ENCODE data around the gene C3orf38.
"Not testable (repeated sequence)": the region's sequence is repeated elsewhere in the genome, so short reads cannot be mapped to it uniquely, and the experiment has no call there.

C3orf38 gene

GRCh38 chr3:88149509-88150362 is at the start of gene C3orf38:
C3orf38 (plus strand) TSS chr3:88149959; CDS start chr3:88150053, 94 bp downstream.
- peak; percentile 93 for DNase-seq

DNA sequence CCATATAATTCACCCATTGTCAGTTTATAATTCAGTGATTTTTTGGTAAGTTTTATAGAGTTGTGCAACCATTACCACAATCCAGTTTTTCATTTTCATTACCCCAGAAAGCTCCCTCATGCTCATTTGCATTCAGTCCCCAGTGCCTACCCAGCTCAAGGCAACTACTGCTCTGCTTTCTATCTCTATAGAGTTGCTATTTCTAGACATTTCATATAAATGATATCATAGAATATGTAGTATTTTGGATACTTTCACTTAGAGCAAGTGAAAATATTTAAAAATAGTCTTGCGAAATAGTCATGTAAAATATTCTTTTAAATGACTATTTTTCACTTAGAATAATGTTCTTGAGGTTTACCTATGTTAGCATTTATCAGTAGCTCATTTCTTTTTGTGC is 48.6 kb upstream of the C3orf38 start:
- no peak for DNase-seq

- no peak for DNase-seq
These were observed 44.4 kb upstream of the C3orf38 start for GRCh38 chr3:88105325-88105724.

DNA sequence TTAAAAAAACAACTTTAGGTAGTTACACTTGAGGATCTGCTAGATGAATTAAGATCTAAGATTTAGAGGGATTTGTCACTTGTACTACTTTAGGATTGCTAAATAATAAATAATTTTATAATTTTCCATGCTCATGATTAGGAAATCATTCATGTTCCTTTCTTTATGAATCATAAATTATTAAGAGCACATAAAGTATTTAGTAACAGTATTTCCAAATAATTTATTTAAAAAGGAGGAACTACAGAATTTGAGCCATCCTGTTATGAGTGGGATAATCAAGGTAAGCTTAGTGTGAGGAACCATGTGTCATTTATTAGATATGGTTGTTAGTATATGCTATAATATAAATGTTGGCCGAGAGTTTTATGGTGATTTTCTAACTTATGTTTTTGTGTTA is 37.5 kb upstream of the C3orf38 start:
- no peak for DNase-seq

GRCh38 chr3:88113311-88114162 is 36.2 kb upstream of the C3orf38 start:
- peak; percentile 80 for DNase-seq

DNA sequence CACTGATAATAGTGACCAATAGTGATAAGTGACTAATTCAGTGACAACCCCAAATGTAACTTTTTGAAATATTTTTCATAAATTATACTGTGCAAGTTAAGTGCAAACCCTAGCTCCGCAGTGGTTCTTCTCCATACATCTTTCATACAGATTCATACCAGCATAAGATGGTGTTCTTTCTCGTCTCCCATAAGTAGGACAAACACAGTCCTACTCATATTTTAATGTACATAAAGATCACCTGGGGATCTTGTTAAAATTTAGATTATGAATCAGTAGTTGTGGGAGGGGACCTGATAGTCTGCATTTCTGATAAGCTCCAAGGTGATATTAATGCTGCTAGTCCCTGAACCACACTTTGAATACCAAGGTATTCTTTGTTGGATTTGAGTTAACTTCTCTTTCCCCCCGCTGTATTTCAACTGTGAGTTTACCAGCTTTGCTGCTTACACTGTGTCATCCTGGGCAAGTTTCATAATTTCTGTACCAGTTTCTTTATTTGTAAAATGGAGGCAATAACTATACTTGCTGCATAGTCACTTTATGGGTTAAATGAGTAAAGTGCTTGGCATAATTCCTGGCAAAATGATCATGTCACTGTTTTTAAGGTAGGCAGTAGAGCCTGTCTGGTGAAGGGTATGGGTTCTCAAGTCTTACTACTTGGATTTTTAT is 34.7 kb upstream of the C3orf38 start:
- DNase-seq = no peak

- DNase-seq = no peak
These were observed 32.1 kb upstream of the C3orf38 start for GRCh38 chr3:88117683-88118082.

DNA sequence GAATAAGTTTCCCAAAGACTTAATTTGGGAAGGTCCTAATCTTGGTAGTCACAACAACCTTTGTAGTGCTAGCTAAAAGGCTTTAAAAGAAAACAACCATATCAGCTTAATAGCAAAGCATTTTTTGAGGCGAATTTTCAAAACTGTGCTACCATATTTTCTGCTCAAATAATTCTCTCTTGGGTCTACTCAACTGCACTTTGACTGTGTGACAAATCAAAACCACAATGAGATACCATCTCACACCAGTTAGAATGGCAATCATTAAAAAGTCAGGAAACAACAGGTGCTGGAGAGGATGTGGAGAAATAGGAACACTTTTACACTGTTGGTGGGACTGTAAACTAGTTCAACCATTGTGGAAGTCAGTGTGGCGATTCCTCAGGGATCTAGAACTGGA is 31.2 kb upstream of the C3orf38 start:
- DNase-seq = not testable (repeated sequence)

GRCh38 chr3:88123526-88123925 is 26.2 kb upstream of the C3orf38 start:
- DNase-seq = no peak

- no peak for DNase-seq
These were observed 18.1 kb upstream of the C3orf38 start for GRCh38 chr3:88131695-88132094.

GRCh38 chr3:88132894-88133293 is 16.9 kb upstream of the C3orf38 start:
- no peak for DNase-seq

GRCh38 chr3:88133711-88134263 is 16.0 kb upstream of the C3orf38 start:
- no peak for DNase-seq

- DNase-seq = no peak
These were observed 11.9 kb upstream of the C3orf38 start for GRCh38 chr3:88137836-88138235.

- DNase-seq = no peak
These were observed 8.2 kb upstream of the C3orf38 start for GRCh38 chr3:88141458-88142083.

GRCh38 chr3:88142094-88142624 is 7.6 kb upstream of the C3orf38 start:
- DNase-seq = peak; percentile 17

GRCh38 chr3:88147261-88147660 is 2.5 kb upstream of the C3orf38 start:
- no peak for DNase-seq

- DNase-seq = no peak
These were observed 1.1 kb upstream of the C3orf38 start for GRCh38 chr3:88148651-88149050.

DNA sequence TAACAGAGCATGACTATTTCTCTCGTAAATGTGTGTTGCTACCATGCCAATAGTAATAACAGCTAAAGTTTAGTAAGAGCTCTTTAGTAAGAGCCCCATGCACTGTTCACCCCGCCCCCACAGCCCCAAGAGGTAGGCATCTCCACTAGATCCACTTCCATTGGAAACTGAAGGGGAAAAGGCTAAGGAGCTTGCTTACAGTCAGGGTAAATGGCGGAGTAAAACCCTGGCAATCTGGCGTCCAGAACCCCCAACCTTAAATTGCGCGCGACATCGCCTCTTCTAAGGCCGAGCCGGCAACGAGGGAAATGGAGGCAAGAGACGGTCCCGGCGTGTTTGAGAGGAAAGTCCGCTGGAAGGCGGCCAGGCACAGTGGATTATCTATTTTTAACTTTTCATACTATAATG is 654 bp upstream of the C3orf38 start:
- peak; percentile 72 for DNase-seq

- DNase-seq = no peak
These were observed 612 bp downstream of the C3orf38 start for GRCh38 chr3:88150371-88150770.

- no peak for DNase-seq
These were observed 1.0 kb downstream of the C3orf38 start for GRCh38 chr3:88150806-88151205.

GRCh38 chr3:88151358-88151757 is 1.6 kb downstream of the C3orf38 start:
- DNase-seq = no peak

DNA sequence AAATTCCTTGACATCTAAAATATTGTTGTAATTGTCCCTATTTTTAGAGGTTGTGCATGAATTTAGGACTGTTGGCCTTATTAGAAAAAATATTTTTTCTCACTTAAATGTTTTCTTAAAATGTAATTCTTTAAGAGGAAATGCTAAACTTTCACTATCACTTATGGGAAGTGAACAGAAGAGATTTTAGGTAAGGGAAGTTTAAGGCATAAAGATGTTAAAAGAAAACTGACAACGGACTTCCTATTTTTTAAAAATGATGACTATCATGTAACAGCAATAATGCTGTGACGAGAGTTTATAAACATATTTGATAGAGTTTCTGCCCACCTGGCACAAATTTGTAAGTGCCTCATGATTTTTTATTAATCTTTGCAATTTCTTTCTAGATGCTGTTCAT is 3.1 kb downstream of the C3orf38 start:
- no peak for DNase-seq

All from NCI-H82 (cell line).